Trophoblast cell (in vitro differentiated cells and primary cell): ENCODE data around the gene PAFAH1B2.

Source experiments
- DNase-seq, 2 donors: peaks; one replicate each; pipeline ENCODE4 v3.0.0-alpha.2; 2016
- H2AFZ ChIP-seq: 2 replicates; pipeline ENCODE4 v1.6.1; 2013; ENCODE audit warnings: low read length, moderate library complexity, mild to moderate bottlenecking; ENCODE audit not compliant: insufficient read depth, poor library complexity
- H2AK5ac ChIP-seq: 2 replicates; pipeline ENCODE4 v1.6.1; 2013; ENCODE audit warnings: mild to moderate bottlenecking, low read length
- H2BK120ac ChIP-seq: 2 replicates; pipeline ENCODE4 v1.6.1; 2013; ENCODE audit warnings: low read length, mild to moderate bottlenecking, moderate library complexity; ENCODE audit not compliant: insufficient read depth, poor library complexity
- H2BK12ac ChIP-seq: 2 replicates; pipeline ENCODE4 v1.6.1; 2013; ENCODE audit warnings: mild to moderate bottlenecking, low read length, moderate library complexity
- H2BK5ac ChIP-seq: 2 replicates; pipeline ENCODE4 v1.6.1; 2013; ENCODE audit warnings: low read length, low read depth, moderate library complexity, mild to moderate bottlenecking; ENCODE audit not compliant: poor library complexity
- H3K14ac ChIP-seq: 2 replicates; pipeline ENCODE4 v1.6.1; 2013; ENCODE audit warnings: mild to moderate bottlenecking, low read length
- H3K18ac ChIP-seq: 2 replicates; pipeline ENCODE4 v1.6.1; 2013; ENCODE audit warnings: mild to moderate bottlenecking, low read length
- H3K23ac ChIP-seq: 2 replicates; pipeline ENCODE4 v1.6.1; 2013; ENCODE audit warnings: low read length
- H3K27ac ChIP-seq: 2 replicates; pipeline ENCODE4 v1.5.1; 2013; ENCODE audit warnings: low read depth, mild to moderate bottlenecking, inconsistent platforms, low read length, moderate library complexity
- H3K27me3 ChIP-seq: 2 replicates; pipeline ENCODE4 v1.6.1; 2013; ENCODE audit warnings: inconsistent platforms, mild to moderate bottlenecking, low read length, moderate library complexity; ENCODE audit not compliant: insufficient read depth
- H3K36me3 ChIP-seq, 2 experiments: 1 replicate in 1 of 2; 2 replicates in 1 of 2; pipeline ENCODE4 v1.6.1; 2013; ENCODE audit warnings: low read length in 2 of 2, mild to moderate bottlenecking in 2 of 2, moderate library complexity in 1 of 2; ENCODE audit not compliant: insufficient read depth in 2 of 2, control insufficient read depth in 1 of 2
- H3K4ac ChIP-seq: 2 replicates; pipeline ENCODE4 v1.6.1; 2013; ENCODE audit warnings: low read depth, mild to moderate bottlenecking, low read length, moderate library complexity
- H3K4me1 ChIP-seq, 2 experiments: 1 replicate in 1 of 2; 2 replicates in 1 of 2; pipeline ENCODE4 v1.6.1; 2013; ENCODE audit warnings: low read length in 2 of 2, mild to moderate bottlenecking in 2 of 2, moderate library complexity in 1 of 2; ENCODE audit not compliant: insufficient read depth in 2 of 2, control insufficient read depth in 1 of 2
- H3K4me2 ChIP-seq: 2 replicates; pipeline ENCODE4 v1.6.1; 2013; ENCODE audit warnings: inconsistent platforms, mild to moderate bottlenecking, low read length, moderate library complexity
- H3K4me3 ChIP-seq: 2 replicates; pipeline ENCODE4 v1.5.1; 2013; ENCODE audit warnings: mild to moderate bottlenecking, low read depth, low read length, inconsistent platforms
- H3K79me1 ChIP-seq: one replicate; pipeline ENCODE4 v1.6.1; 2013; ENCODE audit warnings: low read length
- H3K79me2 ChIP-seq: 2 replicates; pipeline ENCODE4 v1.6.1; 2013; ENCODE audit warnings: low read length, mild to moderate bottlenecking; ENCODE audit not compliant: control insufficient read depth, insufficient read depth, poor library complexity
- H3K9ac ChIP-seq: 2 replicates; pipeline ENCODE4 v1.6.1; 2013; ENCODE audit warnings: mild to moderate bottlenecking, low read length
- H3K9me3 ChIP-seq: 2 replicates; pipeline ENCODE4 v1.6.1; 2013; ENCODE audit warnings: low read depth, mild to moderate bottlenecking, control low read depth, inconsistent platforms, low read length; ENCODE audit not compliant: insufficient read depth
- H4K12ac ChIP-seq: 2 replicates; pipeline ENCODE4 v1.6.1; 2013; ENCODE audit warnings: low read depth, mild to moderate bottlenecking, low read length, moderate library complexity
- H4K8ac ChIP-seq: 2 replicates; pipeline ENCODE4 v1.6.1; 2013; ENCODE audit warnings: low read depth, mild to moderate bottlenecking, low read length, moderate library complexity
- H4K91ac ChIP-seq: one replicate; pipeline ENCODE4 v1.6.1; 2013; ENCODE audit warnings: low read depth, mild to moderate bottlenecking, low read length, moderate library complexity
- WGBS: extraction: QIAGEN DNeasy Blood & Tissue Kit; methylation state at CpG from one replicate; pipeline ENCODE4 v1.1.7; 2013; ENCODE audit warnings: missing lambda C conversion rate; ENCODE audit not compliant: insufficient read length, insufficient coverage; ENCODE audit errors: extremely low coverage; 5-methylcytosine and 5-hydroxymethylcytosine counted together

Gene PAFAH1B2

DNA sequence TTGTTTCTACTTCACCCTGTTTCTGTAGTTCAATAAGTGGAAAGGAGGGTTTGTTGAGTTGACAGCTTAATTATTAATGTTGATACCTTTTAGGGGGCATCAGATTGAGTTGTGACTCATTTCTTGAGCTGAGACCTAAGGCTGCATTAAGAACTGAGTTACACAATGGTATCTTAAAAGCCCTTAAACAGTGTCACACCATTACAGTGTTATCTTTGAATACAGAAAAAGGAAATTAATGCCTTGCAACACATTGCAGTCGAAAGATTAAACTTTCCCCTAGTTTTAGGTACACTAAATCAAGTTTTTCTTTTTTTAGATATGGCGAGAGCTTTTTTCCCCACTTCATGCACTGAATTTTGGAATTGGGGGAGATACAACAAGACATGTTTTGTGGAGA is 16.7 kb downstream of the PAFAH1B2 start:
- no peaks in the 10 kb centered on the region for H3K27me3 ChIP-seq
- H4K12ac ChIP-seq, result no peak overlapping the region
- WGBS, result no CpG with 5 or more reads among the region's 2 CpGs
- no peak overlapping the region for H2AK5ac ChIP-seq
- no peaks in the 10 kb centered on the region for H3K79me1 ChIP-seq
- no peak overlapping the region for H3K14ac ChIP-seq
- H2BK120ac ChIP-seq, result no peak overlapping the region
- H3K4me1 ChIP-seq, result no peaks in the 10 kb centered on the region
- no peak overlapping the region for H3K4ac ChIP-seq
- H3K27ac ChIP-seq, result no peak overlapping the region
- H3K4me2 ChIP-seq, result no peak overlapping the region
- no peak overlapping the region for H3K9ac ChIP-seq
- no peak overlapping the region for H3K18ac ChIP-seq
- H4K91ac ChIP-seq, result no peak overlapping the region
- no peak overlapping the region for H3K4me3 ChIP-seq
- no peak for DNase-seq
- H4K8ac ChIP-seq, result no peak overlapping the region
- H3K36me3 ChIP-seq, result peaks cover 36 to 41% of the 10 kb centered on the region in 2 experiments
- H2AFZ ChIP-seq, result no peak overlapping the region
- no peaks in the 10 kb centered on the region for H3K9me3 ChIP-seq
- no peaks in the 10 kb centered on the region for H3K79me2 ChIP-seq
- H2BK5ac ChIP-seq, result no peak overlapping the region
- H2BK12ac ChIP-seq, result no peak overlapping the region
- H3K23ac ChIP-seq, result no peak overlapping the region

DNA sequence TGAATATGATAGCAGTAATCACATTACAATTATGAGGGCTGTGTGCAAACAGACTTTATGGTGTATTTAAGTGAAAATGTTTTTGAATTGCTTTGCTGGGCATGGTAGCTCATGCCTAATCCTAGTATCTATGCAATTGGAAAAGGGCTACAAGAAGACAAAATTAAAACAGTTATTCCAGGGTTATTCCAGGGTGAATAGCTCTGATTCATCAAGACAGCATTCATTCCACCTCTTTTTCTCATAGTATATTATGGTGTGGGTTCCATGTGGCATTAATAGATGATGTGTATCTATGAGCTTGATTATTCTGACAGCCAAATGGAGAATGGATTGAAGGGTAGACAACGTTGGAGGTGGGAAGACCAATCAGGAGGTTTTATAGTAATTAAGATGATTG is 22.4 kb downstream of the PAFAH1B2 start:
- H3K4ac ChIP-seq, result no peak overlapping the region
- H2BK120ac ChIP-seq, result no peak overlapping the region
- no peaks in the 10 kb centered on the region for H3K27me3 ChIP-seq
- no peak overlapping the region for H2BK5ac ChIP-seq
- no peak overlapping the region for H2AFZ ChIP-seq
- no peak overlapping the region for H4K12ac ChIP-seq
- no peak for DNase-seq
- H4K91ac ChIP-seq, result no peak overlapping the region
- no peak overlapping the region for H3K18ac ChIP-seq
- H2BK12ac ChIP-seq, result no peak overlapping the region
- H3K79me1 ChIP-seq, result no peaks in the 10 kb centered on the region
- no peaks in the 10 kb centered on the region for H3K9me3 ChIP-seq
- H3K23ac ChIP-seq, result no peak overlapping the region
- H3K4me1 ChIP-seq, result peaks cover 0 to 7% of the 10 kb centered on the region in 2 experiments
- peaks cover 32 to 41% of the 10 kb centered on the region in 2 experiments for H3K36me3 ChIP-seq
- H3K9ac ChIP-seq, result no peak overlapping the region
- no peak overlapping the region for H3K4me2 ChIP-seq
- H4K8ac ChIP-seq, result no peak overlapping the region
- no peak overlapping the region for H3K14ac ChIP-seq
- no CpG with 5 or more reads among the region's 1 CpG for WGBS
- H3K79me2 ChIP-seq, result no peaks in the 10 kb centered on the region
- no peak overlapping the region for H3K27ac ChIP-seq
- H3K4me3 ChIP-seq, result no peak overlapping the region
- no peak overlapping the region for H2AK5ac ChIP-seq

DNA sequence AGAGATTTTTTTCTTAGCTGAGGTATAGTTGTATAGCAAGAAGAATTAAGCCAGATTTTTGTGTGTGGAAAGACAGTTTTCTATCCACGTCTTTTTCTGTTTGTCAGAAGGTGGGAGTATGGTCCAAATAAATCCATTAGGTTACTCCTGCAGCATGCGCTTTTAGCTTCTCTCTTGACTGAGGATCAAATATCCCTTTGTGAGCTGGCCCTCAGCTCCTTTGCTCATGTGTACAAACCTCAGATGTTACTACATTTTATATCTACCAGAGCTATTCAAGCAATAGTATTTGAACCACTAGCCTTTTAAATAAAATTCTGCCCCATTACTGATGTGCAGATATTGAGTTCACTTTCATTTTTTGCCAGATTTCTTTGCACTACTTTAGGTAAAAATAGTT is 25.6 kb downstream of the PAFAH1B2 start:
- H3K79me1 ChIP-seq, result no peaks in the 10 kb centered on the region
- no peak overlapping the region for H4K91ac ChIP-seq
- H4K8ac ChIP-seq, result no peak overlapping the region
- H3K36me3 ChIP-seq, result peaks cover 13 to 16% of the 10 kb centered on the region in 2 experiments
- H3K23ac ChIP-seq, result no peak overlapping the region
- H3K14ac ChIP-seq, result no peak overlapping the region
- H3K27me3 ChIP-seq, result no peaks in the 10 kb centered on the region
- H2BK12ac ChIP-seq, result no peak overlapping the region
- H3K4ac ChIP-seq, result no peak overlapping the region
- DNase-seq, result no peak
- no peak overlapping the region for H3K18ac ChIP-seq
- no peak overlapping the region for H3K4me3 ChIP-seq
- no CpG with 5 or more reads among the region's 2 CpGs for WGBS
- H3K4me2 ChIP-seq, result no peak overlapping the region
- no peak overlapping the region for H2BK5ac ChIP-seq
- H4K12ac ChIP-seq, result no peak overlapping the region
- no peak overlapping the region for H3K9ac ChIP-seq
- peaks cover 10 to 23% of the 10 kb centered on the region in 2 experiments for H3K4me1 ChIP-seq
- H3K27ac ChIP-seq, result no peak overlapping the region
- H3K79me2 ChIP-seq, result no peaks in the 10 kb centered on the region
- H2AK5ac ChIP-seq, result no peak overlapping the region
- no peaks in the 10 kb centered on the region for H3K9me3 ChIP-seq
- H2BK120ac ChIP-seq, result no peak overlapping the region
- no peak overlapping the region for H2AFZ ChIP-seq

DNA sequence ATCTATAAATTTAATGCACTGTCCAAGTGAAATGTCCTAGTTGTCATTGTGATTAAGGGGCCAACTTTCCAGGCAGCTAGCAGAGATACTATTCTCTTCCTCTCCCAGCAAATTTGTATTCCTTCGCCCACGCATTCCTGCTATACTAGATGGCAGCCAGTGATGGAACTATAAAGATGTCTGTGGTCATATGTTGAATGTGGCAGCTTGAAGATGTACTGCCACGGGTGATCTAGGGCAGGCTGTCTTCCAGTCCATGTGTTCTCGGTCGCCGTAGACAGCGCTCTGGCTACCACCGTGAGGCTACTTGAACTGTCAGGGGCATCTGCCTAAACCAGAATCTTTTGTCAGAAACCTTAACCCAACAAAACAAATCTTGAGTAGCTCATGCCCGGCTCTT is 26.1 kb downstream of the PAFAH1B2 start:
- Histone ChIP-seq H2AK5ac (no peak overlapping the region), H3K36me3 (peaks cover 10 to 16% of the 10 kb centered on the region in 2 experiments), H3K23ac (no peak overlapping the region), H3K4me3 (no peak overlapping the region), H3K9ac (no peak overlapping the region), H2AFZ (no peak overlapping the region), H2BK120ac (no peak overlapping the region), H2BK12ac (no peak overlapping the region), H4K91ac (no peak overlapping the region), H3K79me2 (no peaks in the 10 kb centered on the region), H2BK5ac (no peak overlapping the region), H3K79me1 (peaks cover 2% of the 10 kb centered on the region), H3K9me3 (no peaks in the 10 kb centered on the region), H3K14ac (no peak overlapping the region), H4K8ac (no peak overlapping the region), H4K12ac (no peak overlapping the region), H3K27me3 (no peaks in the 10 kb centered on the region), H3K4me2 (no peak overlapping the region), H3K27ac (peak overlapping the region; percentile 8), H3K4ac (no peak overlapping the region), H3K18ac (no peak overlapping the region), H3K4me1 (peaks cover 10 to 23% of the 10 kb centered on the region in 2 experiments)
- WGBS, result no CpG with 5 or more reads among the region's 9 CpGs
- no peak for DNase-seq
